Panc1 (cell line): ENCODE results near the gene DHX15. TPM values are rescaled to one million over a fixed set of nuclear protein-coding genes. Genes with fewer than 3 reads are reported as not detected.

Experiments
- ATAC-seq: fragments of 200-7000 bp; cut with Tn5 transposase; 2 replicates; pipeline ENCODE4 v1.9.1; 2020; ENCODE audit warnings: mild to moderate bottlenecking, moderate library complexity
- BruUV-seq: library from RNA; stranded (reverse); fragments of 400-500 nt; replicated peaks from 2 replicates; lab custom pipeline; 2021; lab: Mats Ljungman, UMichigan
- CTCF ChIA-PET: fragments of 300-600 bp; sonication (Branson Sonifier 250); formaldehyde crosslinking; loops from one replicate; lab custom pipeline; 2022; ENCODE audit warnings: antibody characterized with exemption; lab: Charles Lee
- POLR2A ChIA-PET: fragments of 300-600 bp; sonication (Branson Sonifier 250); formaldehyde crosslinking; loops from one replicate; lab custom pipeline; 2022; ENCODE audit warnings: antibody characterized with exemption; lab: Charles Lee
- DNase-seq: peaks from one replicate; pipeline ENCODE4 v3.0.0-alpha.2; 2010; ENCODE audit warnings: low read depth, low spot score
- H3K27ac ChIP-seq: 2 replicates; pipeline ENCODE4 v1.5.1; 2011; ENCODE audit warnings: mild to moderate bottlenecking, low read length, inconsistent platforms
- H3K27me3 ChIP-seq: fragments of 200-500 bp; sonication (Bioruptor generic); 2 replicates; pipeline ENCODE4 v1.6.0; 2014; ENCODE audit warnings: low read length, inconsistent platforms; ENCODE audit not compliant: control insufficient read depth, insufficient read depth
- H3K36me3 ChIP-seq: fragments of 200-500 bp; sonication (Bioruptor generic); 2 replicates; pipeline ENCODE4 v1.5.1; 2014; ENCODE audit warnings: inconsistent platforms, mild to moderate bottlenecking, low read length, moderate library complexity; ENCODE audit not compliant: control insufficient read depth, insufficient read depth
- H3K4me1 ChIP-seq: 2 replicates; pipeline ENCODE4 v1.5.1; 2011; ENCODE audit warnings: inconsistent platforms, mild to moderate bottlenecking, low read length, moderate library complexity; ENCODE audit not compliant: control insufficient read depth, insufficient read depth
- H3K4me3 ChIP-seq, 2 experiments: 2 replicates each; pipeline ENCODE4 v1.5.1; 2011 to 2012; ENCODE audit warnings: low read depth in 2 of 2, low read length in 2 of 2, mild to moderate bottlenecking in 2 of 2, inconsistent platforms in 1 of 2, moderate library complexity in 1 of 2
- H3K9me3 ChIP-seq: fragments of 200-500 bp; sonication (Bioruptor generic); 2 replicates; pipeline ENCODE4 v1.5.1; 2014; ENCODE audit warnings: low read depth, mild to moderate bottlenecking, inconsistent platforms, low read length, moderate library complexity; ENCODE audit not compliant: control insufficient read depth, insufficient read depth
- POLR2AphosphoS5 ChIP-seq: IDR thresholded peaks from 2 replicates; pipeline ENCODE4 v1.6.1; 2012; ENCODE audit warnings: mild to moderate bottlenecking, low read depth, low read length, moderate library complexity
- SIN3A ChIP-seq: IDR thresholded peaks from 2 replicates; pipeline ENCODE4 v1.6.1; 2012; ENCODE audit warnings: low read depth, mild to moderate bottlenecking, low read length, moderate library complexity, borderline replicate concordance; ENCODE audit not compliant: insufficient read depth
- TCF7L2 ChIP-seq: IDR thresholded peaks from 2 replicates; pipeline ENCODE4 v1.6.1; 2011; ENCODE audit warnings: mild to moderate bottlenecking, low read depth, low read length, inconsistent platforms
- in situ Hi-C: cut with HindIII; loops from 2 replicates; pipeline ENCODE4 v1.10.0; 2016; ENCODE audit warnings: low sequenced_read_pairs, low pct_unique_long_range_greater_than_20kb
- intact Hi-C: fragments of 100-400 bp; cut with micrococcal nuclease; formaldehyde crosslinking; loops from one replicate; pipeline ENCODE4 v1.10.0; 2022; ENCODE audit not compliant: unreplicated experiment
- total RNA-seq: library from RNA; stranded (reverse); gene quantifications from one replicate; pipeline ENCODE4 v1.2.1, GENCODE V29; 2021; ENCODE audit not compliant: unreplicated experiment
- TF ChIP-seq, protein P1 (sequence below): fragments of 450-650 bp; IDR thresholded peaks from 2 replicates; pipeline ENCODE4 v1.5.1; 2017; ENCODE audit warnings: mild to moderate bottlenecking
- TF ChIP-seq, protein P2 (sequence below), 2 experiments: IDR thresholded peaks; 2 replicates each; pipeline ENCODE4 v1.6.1; 2011 to 2012; ENCODE audit warnings: low read depth in 2 of 2, control low read depth in 1 of 2, low read length in 1 of 2, mild to moderate bottlenecking in 1 of 2, moderate library complexity in 1 of 2; ENCODE audit not compliant: insufficient read depth in 1 of 2

The DHX15 gene
- total RNA-seq, 1 experiment from 2014 or later = 118 TPM

DNA sequence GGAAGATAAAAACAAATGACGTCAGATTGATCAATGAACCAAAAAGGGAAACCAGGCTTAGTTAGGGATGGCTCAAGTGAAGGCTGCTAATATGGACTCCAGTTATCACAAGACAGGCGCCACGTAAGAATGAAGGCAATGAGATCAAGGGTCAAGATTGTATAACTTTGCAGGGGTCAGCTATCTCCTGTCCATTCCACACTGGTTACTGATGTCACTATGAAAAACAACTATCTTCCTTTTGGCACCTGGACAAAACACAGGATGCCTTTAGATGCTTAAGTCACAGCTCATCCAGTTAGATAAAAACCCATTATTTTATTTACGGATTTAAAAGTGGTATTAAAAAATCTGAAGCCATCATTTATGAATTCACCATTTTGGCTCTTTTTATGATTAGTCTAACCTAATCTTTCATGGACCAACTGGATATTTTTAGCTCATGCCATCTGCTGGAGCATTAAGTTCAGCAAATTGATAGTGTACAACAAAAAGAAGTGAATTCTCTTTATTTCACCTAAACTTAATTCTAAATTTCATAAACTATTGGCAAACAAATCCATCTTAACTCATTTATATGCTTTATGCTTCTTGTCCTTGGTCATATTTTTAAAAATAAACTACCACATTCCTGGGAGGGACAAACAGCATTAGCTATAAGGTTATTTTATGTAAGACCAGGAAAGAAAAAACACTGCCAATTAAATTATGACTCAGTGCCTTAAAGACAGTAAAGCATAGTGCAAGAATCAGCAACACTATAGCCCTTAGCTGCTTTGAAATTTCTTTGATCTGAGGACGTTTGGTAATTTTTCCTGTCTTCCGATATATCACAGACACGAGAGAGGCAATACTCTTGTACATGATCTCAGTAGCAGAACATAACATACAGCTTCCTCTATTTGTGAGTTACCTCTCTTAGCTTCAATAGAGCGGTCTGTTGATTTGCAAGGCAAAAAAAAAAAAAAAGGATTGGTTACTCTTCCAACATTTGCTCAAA lies 27.0 kb downstream of the DHX15 start:
- TF ChIP-seq, protein P1, sequence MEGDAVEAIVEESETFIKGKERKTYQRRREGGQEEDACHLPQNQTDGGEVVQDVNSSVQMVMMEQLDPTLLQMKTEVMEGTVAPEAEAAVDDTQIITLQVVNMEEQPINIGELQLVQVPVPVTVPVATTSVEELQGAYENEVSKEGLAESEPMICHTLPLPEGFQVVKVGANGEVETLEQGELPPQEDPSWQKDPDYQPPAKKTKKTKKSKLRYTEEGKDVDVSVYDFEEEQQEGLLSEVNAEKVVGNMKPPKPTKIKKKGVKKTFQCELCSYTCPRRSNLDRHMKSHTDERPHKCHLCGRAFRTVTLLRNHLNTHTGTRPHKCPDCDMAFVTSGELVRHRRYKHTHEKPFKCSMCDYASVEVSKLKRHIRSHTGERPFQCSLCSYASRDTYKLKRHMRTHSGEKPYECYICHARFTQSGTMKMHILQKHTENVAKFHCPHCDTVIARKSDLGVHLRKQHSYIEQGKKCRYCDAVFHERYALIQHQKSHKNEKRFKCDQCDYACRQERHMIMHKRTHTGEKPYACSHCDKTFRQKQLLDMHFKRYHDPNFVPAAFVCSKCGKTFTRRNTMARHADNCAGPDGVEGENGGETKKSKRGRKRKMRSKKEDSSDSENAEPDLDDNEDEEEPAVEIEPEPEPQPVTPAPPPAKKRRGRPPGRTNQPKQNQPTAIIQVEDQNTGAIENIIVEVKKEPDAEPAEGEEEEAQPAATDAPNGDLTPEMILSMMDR = no peak
- TF ChIP-seq, protein P2, sequence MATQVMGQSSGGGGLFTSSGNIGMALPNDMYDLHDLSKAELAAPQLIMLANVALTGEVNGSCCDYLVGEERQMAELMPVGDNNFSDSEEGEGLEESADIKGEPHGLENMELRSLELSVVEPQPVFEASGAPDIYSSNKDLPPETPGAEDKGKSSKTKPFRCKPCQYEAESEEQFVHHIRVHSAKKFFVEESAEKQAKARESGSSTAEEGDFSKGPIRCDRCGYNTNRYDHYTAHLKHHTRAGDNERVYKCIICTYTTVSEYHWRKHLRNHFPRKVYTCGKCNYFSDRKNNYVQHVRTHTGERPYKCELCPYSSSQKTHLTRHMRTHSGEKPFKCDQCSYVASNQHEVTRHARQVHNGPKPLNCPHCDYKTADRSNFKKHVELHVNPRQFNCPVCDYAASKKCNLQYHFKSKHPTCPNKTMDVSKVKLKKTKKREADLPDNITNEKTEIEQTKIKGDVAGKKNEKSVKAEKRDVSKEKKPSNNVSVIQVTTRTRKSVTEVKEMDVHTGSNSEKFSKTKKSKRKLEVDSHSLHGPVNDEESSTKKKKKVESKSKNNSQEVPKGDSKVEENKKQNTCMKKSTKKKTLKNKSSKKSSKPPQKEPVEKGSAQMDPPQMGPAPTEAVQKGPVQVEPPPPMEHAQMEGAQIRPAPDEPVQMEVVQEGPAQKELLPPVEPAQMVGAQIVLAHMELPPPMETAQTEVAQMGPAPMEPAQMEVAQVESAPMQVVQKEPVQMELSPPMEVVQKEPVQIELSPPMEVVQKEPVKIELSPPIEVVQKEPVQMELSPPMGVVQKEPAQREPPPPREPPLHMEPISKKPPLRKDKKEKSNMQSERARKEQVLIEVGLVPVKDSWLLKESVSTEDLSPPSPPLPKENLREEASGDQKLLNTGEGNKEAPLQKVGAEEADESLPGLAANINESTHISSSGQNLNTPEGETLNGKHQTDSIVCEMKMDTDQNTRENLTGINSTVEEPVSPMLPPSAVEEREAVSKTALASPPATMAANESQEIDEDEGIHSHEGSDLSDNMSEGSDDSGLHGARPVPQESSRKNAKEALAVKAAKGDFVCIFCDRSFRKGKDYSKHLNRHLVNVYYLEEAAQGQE (IDR thresholded peaks at IDR 0.05; ENCODE audit: insufficient read depth in 1 of 2, low read depth in 2 of 2, low read length in 1 of 2) = no peak
- TF ChIP-seq POLR2AphosphoS5 (no peak), SIN3A (no peak), TCF7L2 (no peak)
- peak overlapping the region; percentile 7; the same call in 1 of the 2 replicates for H3K27ac ChIP-seq
- intact Hi-C loops (no loop called here), in situ Hi-C loops (no loop called here)
- no peak for DNase-seq
- POLR2A ChIA-PET = no interaction called here
- H3K36me3 ChIP-seq = peaks cover 18% of the 10 kb centered on the region; the same call in 1 of the 2 replicates
- no peak for ATAC-seq
- H3K4me1 ChIP-seq = peaks cover 23% of the 10 kb centered on the region
- no peak overlapping the region for H3K4me3 ChIP-seq
- CTCF ChIA-PET = no interaction called here
- H3K9me3 ChIP-seq = no peaks in the 10 kb centered on the region
- H3K27me3 ChIP-seq = no peaks in the 10 kb centered on the region
- BruUV-seq = no TSS peak

DNA sequence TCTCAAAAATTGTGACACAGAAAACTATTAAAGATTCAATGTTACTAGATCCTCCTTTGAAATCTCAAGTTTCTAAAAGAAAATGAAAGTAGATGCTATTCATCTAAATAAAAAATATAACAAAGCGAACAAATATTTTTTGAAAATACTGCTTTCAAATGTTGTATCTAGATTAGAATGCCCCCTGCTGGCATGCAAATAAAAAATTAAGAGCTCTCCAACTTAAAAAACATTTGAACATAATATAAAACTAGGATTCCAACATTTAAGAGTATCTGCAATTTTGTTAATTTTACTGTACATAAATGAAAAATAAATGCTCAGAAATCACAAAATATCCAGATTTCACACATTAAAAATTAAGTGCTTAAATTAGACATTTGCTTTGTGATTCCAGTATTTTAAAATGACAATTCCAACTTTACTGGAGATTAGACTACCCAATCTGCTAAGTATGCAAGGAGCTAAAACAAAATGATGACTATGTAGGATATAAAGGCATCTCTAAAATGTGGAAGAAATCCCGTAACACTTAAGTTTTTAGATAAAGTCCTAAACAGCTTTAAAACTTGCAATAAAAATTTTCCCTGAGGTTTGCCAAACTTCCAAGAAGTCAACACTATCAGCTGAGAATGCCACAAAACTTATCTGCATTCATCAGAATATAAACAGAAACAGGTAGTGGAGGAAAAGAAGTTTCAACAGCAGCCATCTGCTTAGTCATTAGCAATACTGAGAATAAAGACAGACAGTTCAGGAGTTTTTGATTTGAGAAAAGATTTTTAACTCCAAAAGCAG lies 32.7 kb downstream of the DHX15 start:
- no TSS peak for BruUV-seq
- Histone ChIP-seq H3K27ac (no peak overlapping the region), H3K4me3 (no peak overlapping the region), H3K36me3 (peaks cover 20% of the 10 kb centered on the region; the same call in 1 of the 2 replicates), H3K9me3 (no peaks in the 10 kb centered on the region), H3K27me3 (no peaks in the 10 kb centered on the region), H3K4me1 (peaks cover 3% of the 10 kb centered on the region; the same call in 1 of the 2 replicates)
- intact Hi-C loops (no loop called here), in situ Hi-C loops (no loop called here)
- ATAC-seq (no peak), DNase-seq (no peak)
- POLR2A ChIA-PET = no interaction called here
- TF ChIP-seq, protein P1 = peak; percentile 22; the same call in 1 of the 2 replicates
- TF ChIP-seq TCF7L2 = no peak
- CTCF ChIA-PET = no interaction called here
